ENCODE data around the gene ALG1.

Gene ALG1

GRCh38 chr16:5071681-5072333 lies at the start of gene ALG1:
ALG1 (plus strand) TSS chr16:5071843; CDS start chr16:5071850, 7 bp downstream.
- H3K27me3 Mint-ChIP-seq (ENCODE audit: low read depth) = no peaks in the 10 kb centered on the region
- peak within 1 kb of the TSS; percentile 80 to 93 (median 92) for H3K27ac Mint-ChIP-seq
- peaks cover 15% of the 10 kb centered on the region for H3K4me1 Mint-ChIP-seq
- peak within 1 kb of the TSS; percentile 96 to 97 (median 96) for H3K4me3 Mint-ChIP-seq
- H3K9me3 Mint-ChIP-seq = no peaks in the 10 kb centered on the region
- TF ChIP-seq CTCF (IDR thresholded peaks at IDR 0.05; ENCODE audit: unreplicated experiment in 3 of 3) = no peak
- H3K36me3 Mint-ChIP-seq (ENCODE audit: low read depth) = peaks cover 9% of the 10 kb centered on the region

DNA sequence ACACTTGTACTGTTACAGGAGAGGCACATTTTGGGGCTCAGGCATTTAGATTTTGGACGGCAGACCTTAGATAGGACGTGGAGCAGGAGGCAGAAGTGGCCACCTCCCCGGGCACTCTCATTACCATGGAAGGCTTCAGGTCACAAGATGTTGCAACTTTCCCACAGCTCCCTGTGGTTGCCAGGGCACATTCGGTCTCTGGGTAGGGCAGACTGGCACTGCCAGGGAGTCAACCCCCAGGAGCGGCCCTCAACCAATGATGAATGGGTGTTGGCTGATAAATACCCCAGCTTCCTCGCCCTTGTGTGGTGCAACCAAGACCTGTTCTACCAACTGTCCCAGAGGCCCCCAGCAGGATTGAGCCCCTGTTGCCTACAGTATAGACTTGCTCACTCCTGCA lies 49.1 kb upstream of the ALG1 start:
- Mint-ChIP-seq H3K4me3 (no peak overlapping the region), H3K36me3 (ENCODE audit: low read depth) (no peaks in the 10 kb centered on the region), H3K9me3 (no peaks in the 10 kb centered on the region), H3K27ac (no peak overlapping the region), H3K27me3 (ENCODE audit: low read depth) (peaks cover 15% of the 10 kb centered on the region), H3K4me1 (peaks cover 7% of the 10 kb centered on the region)
- TF ChIP-seq CTCF (IDR thresholded peaks at IDR 0.05; ENCODE audit: unreplicated experiment in 3 of 3) = no peak

DNA sequence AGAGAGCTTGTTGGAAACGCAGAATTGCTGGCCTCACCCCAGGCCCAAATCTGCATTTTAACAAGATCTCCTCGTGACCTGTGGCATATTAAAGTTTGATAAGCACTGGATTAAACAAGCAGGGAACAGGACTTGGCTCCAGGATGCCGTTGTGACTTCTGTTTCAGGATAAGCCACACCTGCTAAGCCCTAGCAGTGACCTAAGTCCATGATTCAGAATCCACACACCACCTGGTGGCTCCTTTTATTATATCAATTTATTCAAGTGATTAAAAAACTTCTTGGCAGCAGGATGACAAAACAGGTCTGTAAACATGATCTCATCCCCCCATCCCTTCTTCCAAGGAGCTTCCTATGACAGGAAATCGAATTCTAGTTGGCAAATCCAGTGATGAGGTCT lies 47.0 kb upstream of the ALG1 start:
- no peaks in the 10 kb centered on the region for H3K36me3 Mint-ChIP-seq (ENCODE audit: low read depth)
- TF ChIP-seq CTCF (IDR thresholded peaks at IDR 0.05; ENCODE audit: unreplicated experiment in 3 of 3) = no peak
- H3K4me3 Mint-ChIP-seq = no peak overlapping the region
- no peaks in the 10 kb centered on the region for H3K4me1 Mint-ChIP-seq
- no peaks in the 10 kb centered on the region for H3K9me3 Mint-ChIP-seq
- H3K27me3 Mint-ChIP-seq (ENCODE audit: low read depth) = peaks cover 15% of the 10 kb centered on the region
- no peak overlapping the region for H3K27ac Mint-ChIP-seq

GRCh38 chr16:5025171-5025632 lies 46.4 kb upstream of the ALG1 start:
- H3K4me1 Mint-ChIP-seq = no peaks in the 10 kb centered on the region
- TF ChIP-seq CTCF (IDR thresholded peaks at IDR 0.05; ENCODE audit: unreplicated experiment in 3 of 3) = peak in 2 of 3 experiments; percentile 19 to 24
- no peak overlapping the region for H3K27ac Mint-ChIP-seq
- H3K4me3 Mint-ChIP-seq = no peak overlapping the region
- no peaks in the 10 kb centered on the region for H3K36me3 Mint-ChIP-seq (ENCODE audit: low read depth)
- H3K27me3 Mint-ChIP-seq (ENCODE audit: low read depth) = peaks cover 11% of the 10 kb centered on the region
- no peaks in the 10 kb centered on the region for H3K9me3 Mint-ChIP-seq

DNA sequence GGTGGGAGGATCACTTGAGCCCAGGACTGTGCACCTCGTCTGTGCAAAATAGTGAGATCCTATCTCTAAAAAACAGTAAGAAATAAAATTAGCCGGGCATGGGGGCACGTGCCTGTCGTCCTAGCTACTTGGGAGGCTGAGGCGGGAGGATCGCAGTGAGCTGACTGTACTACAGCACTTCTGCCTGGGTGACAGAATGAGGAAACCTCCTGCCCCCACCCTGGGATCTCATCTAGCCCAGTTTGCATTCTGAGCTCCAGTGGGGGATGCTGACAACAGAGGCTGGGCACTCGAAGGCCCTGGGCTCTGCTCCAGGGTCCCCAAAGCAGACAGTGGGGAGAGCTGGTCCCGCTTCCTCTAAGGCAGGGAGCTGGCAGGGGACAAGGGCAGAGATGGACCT lies 45.0 kb upstream of the ALG1 start:
- no peak for TF ChIP-seq CTCF (IDR thresholded peaks at IDR 0.05; ENCODE audit: unreplicated experiment in 3 of 3)
- no peaks in the 10 kb centered on the region for H3K9me3 Mint-ChIP-seq
- no peaks in the 10 kb centered on the region for H3K36me3 Mint-ChIP-seq (ENCODE audit: low read depth)
- H3K4me3 Mint-ChIP-seq = no peak overlapping the region
- H3K4me1 Mint-ChIP-seq = no peaks in the 10 kb centered on the region
- H3K27me3 Mint-ChIP-seq (ENCODE audit: low read depth) = peaks cover 4% of the 10 kb centered on the region
- no peak overlapping the region for H3K27ac Mint-ChIP-seq

DNA sequence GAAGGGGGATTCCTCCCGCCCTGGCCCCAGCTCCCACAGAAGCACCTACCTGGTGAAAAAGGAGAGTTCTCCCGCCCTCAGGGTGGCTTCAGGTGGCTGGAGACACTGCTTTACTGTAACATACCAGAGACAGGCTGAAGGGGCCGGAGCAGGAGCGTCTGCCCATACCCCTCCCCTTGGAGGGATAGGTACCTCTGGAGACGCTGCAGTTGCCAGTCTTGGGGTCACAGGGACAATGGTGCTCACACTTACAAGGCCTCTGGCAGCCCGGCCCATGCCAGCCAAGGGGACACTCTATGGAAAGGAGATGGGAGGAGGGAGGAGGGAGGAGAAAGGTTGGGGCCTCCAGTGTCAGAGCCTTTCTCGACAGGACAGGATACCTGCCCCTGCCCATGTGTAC lies 44.6 kb upstream of the ALG1 start:
- H3K36me3 Mint-ChIP-seq (ENCODE audit: low read depth) = no peaks in the 10 kb centered on the region
- H3K4me3 Mint-ChIP-seq = no peak overlapping the region
- no peaks in the 10 kb centered on the region for H3K4me1 Mint-ChIP-seq
- H3K9me3 Mint-ChIP-seq = no peaks in the 10 kb centered on the region
- H3K27ac Mint-ChIP-seq = no peak overlapping the region
- no peak for TF ChIP-seq CTCF (IDR thresholded peaks at IDR 0.05; ENCODE audit: unreplicated experiment in 3 of 3)
- H3K27me3 Mint-ChIP-seq (ENCODE audit: low read depth) = peaks cover 1% of the 10 kb centered on the region
